Hepatocyte (in vitro differentiated cells): Measurements from ENCODE around the gene FBXO3. TPM values are rescaled to one million over a fixed set of nuclear protein-coding genes. Genes with fewer than 3 reads are reported as not detected.
A peak's percentile ranks its signal among the peaks of the same experiment; 100 is the strongest.
"Not testable (repeated sequence)": the region's sequence is repeated elsewhere in the genome, so short reads cannot be mapped to it uniquely, and the experiment has no call there.

ENCODE experiments used
- DNase-seq: peaks from one replicate; pipeline ENCODE4 v3.0.0-alpha.2; 2016; ENCODE audit warnings: low spot score
- H2AFZ ChIP-seq: fragments of 200-600 bp; sonication (generic); 2 replicates; pipeline ENCODE4 v1.6.0; 2016; ENCODE audit warnings: antibody characterized with exemption, mild to moderate bottlenecking
- H3K27ac ChIP-seq: fragments of 200-600 bp; sonication (generic); 2 replicates; pipeline ENCODE4 v1.5.1; 2016; ENCODE audit warnings: mild to moderate bottlenecking
- H3K27me3 ChIP-seq: fragments of 200-600 bp; sonication (generic); 2 replicates; pipeline ENCODE4 v1.6.1; 2016
- H3K36me3 ChIP-seq: fragments of 200-600 bp; sonication (generic); replicated peaks from 2 replicates; pipeline ENCODE4 v1.5.1; 2016; ENCODE audit warnings: low read depth; ENCODE audit not compliant: insufficient read depth
- H3K4me1 ChIP-seq: fragments of 200-600 bp; sonication (generic); 2 replicates; pipeline ENCODE4 v1.5.1; 2016; ENCODE audit warnings: mild to moderate bottlenecking, moderate library complexity; ENCODE audit not compliant: insufficient read depth
- H3K4me2 ChIP-seq: fragments of 200-600 bp; sonication (generic); 2 replicates; pipeline ENCODE4 v1.6.0; 2016
- H3K4me3 ChIP-seq: fragments of 200-600 bp; sonication (generic); 2 replicates; pipeline ENCODE4 v1.5.1; 2016; ENCODE audit warnings: mild to moderate bottlenecking
- H3K79me2 ChIP-seq: fragments of 200-600 bp; sonication (generic); 2 replicates; pipeline ENCODE4 v1.6.0; 2017; ENCODE audit warnings: mild to moderate bottlenecking
- H3K9me2 ChIP-seq: fragments of 200-600 bp; sonication (generic); replicated peaks from 2 replicates; pipeline ENCODE4 v1.6.0; 2017; ENCODE audit warnings: mild to moderate bottlenecking; ENCODE audit not compliant: insufficient read depth
- H3K9me3 ChIP-seq: fragments of 200-600 bp; sonication (generic); 2 replicates; pipeline ENCODE4 v1.5.1; 2016; ENCODE audit warnings: low read depth, mild to moderate bottlenecking
- H4K20me1 ChIP-seq: fragments of 200-600 bp; sonication (generic); 2 replicates; pipeline ENCODE4 v1.6.0; 2016; ENCODE audit warnings: mild to moderate bottlenecking; ENCODE audit not compliant: insufficient read depth, poor library complexity, severe bottlenecking
- EZH2 ChIP-seq: fragments of 200-600 bp; sonication (generic); IDR thresholded peaks from 2 replicates; pipeline ENCODE4 v1.6.1; 2016; ENCODE audit warnings: antibody characterized with exemption, mild to moderate bottlenecking, borderline replicate concordance
- EZH2phosphoT487 ChIP-seq: fragments of 200-600 bp; sonication (generic); IDR thresholded peaks from one replicate; pipeline ENCODE4 v1.6.1; 2018; ENCODE audit warnings: antibody characterized with exemption, mild to moderate bottlenecking, low read depth, moderate library complexity; ENCODE audit not compliant: unreplicated experiment, severe bottlenecking
- WGBS: methylation state at CpG from one replicate; pipeline ENCODE4 v1.1.6; 2016; ENCODE audit warnings: low lambda C conversion rate; ENCODE audit errors: missing lambda C conversion rate; 5-methylcytosine and 5-hydroxymethylcytosine counted together
- polyA plus RNA-seq: library from polyadenylated mRNA; unstranded; fragments of >200 nt; fragmentation: Nextera tagmentation; extraction: Ambion mirVana; gene quantifications from 2 replicates; pipeline ENCODE4 v1.2.1, GENCODE V29; 2016
- total RNA-seq: library from RNA; depleted of rRNA; stranded (reverse); fragments of >200 nt; gene quantifications from 2 replicates; pipeline ENCODE4 v1.2.3, GENCODE V29; 2014
- TF ChIP-seq, protein P1 (sequence below): fragments of 200-600 bp; sonication (generic); IDR thresholded peaks from 2 replicates; pipeline ENCODE4 v1.5.1; 2016; ENCODE audit warnings: antibody characterized with exemption, mild to moderate bottlenecking; ENCODE audit not compliant: poor library complexity

FBXO3 gene
- total and polyA plus RNA-seq, 2 experiments from 2014 or later = 29.3 to 58.1 TPM

GRCh38 chr11:33730716-33731115 is 43.6 kb downstream of the FBXO3 start:
- H3K36me3 ChIP-seq = no peaks in the 10 kb centered on the region
- WGBS = 81% methylated on average over 7 of the region's 7 CpGs
- no peak for TF ChIP-seq EZH2phosphoT487
- no peak for TF ChIP-seq EZH2
- TF ChIP-seq, protein P1, sequence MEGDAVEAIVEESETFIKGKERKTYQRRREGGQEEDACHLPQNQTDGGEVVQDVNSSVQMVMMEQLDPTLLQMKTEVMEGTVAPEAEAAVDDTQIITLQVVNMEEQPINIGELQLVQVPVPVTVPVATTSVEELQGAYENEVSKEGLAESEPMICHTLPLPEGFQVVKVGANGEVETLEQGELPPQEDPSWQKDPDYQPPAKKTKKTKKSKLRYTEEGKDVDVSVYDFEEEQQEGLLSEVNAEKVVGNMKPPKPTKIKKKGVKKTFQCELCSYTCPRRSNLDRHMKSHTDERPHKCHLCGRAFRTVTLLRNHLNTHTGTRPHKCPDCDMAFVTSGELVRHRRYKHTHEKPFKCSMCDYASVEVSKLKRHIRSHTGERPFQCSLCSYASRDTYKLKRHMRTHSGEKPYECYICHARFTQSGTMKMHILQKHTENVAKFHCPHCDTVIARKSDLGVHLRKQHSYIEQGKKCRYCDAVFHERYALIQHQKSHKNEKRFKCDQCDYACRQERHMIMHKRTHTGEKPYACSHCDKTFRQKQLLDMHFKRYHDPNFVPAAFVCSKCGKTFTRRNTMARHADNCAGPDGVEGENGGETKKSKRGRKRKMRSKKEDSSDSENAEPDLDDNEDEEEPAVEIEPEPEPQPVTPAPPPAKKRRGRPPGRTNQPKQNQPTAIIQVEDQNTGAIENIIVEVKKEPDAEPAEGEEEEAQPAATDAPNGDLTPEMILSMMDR = no peak
- peaks cover 41% of the 10 kb centered on the region for H4K20me1 ChIP-seq
- H3K9me2 ChIP-seq = no peaks in the 10 kb centered on the region
- H3K27ac ChIP-seq = peak overlapping the region; percentile 40
- peak overlapping the region; percentile 52 for H3K4me2 ChIP-seq
- no peaks in the 10 kb centered on the region for H3K9me3 ChIP-seq
- peaks cover 97% of the 10 kb centered on the region for H3K79me2 ChIP-seq
- DNase-seq = no peak
- H3K27me3 ChIP-seq = no peaks in the 10 kb centered on the region
- no peak overlapping the region for H2AFZ ChIP-seq
- no peak overlapping the region for H3K4me3 ChIP-seq
- H3K4me1 ChIP-seq = peaks cover 37% of the 10 kb centered on the region

DNA sequence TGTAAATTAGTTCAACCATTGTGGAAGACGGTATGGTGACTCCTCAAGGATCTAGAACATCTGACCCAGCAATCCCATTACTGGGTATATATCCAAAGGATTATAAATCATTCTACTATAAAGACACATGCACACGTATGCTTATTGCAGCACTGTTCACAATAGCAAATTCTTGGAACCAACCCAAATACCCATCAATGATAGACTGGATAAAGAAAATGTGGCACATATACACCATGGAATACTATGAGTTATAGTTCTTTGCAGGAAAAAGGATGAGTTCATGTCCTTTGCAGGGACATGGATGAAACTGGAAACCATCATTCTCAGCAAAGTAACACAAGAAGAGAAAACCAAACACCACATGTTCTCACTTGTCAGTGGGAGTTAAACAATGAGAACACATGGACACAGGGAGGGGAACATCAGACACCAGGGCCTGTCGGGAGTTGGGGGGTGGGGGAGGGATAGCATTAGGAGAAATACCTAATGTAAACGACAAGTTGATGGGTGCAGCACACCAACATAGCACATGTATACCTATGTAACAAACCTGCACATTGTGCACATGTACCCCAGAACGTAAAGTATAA is 45.2 kb downstream of the FBXO3 start:
- H3K36me3 ChIP-seq, H3K27me3 ChIP-seq, H3K4me3 ChIP-seq, H3K9me3 ChIP-seq, DNase-seq, H3K27ac ChIP-seq, H3K9me2 ChIP-seq, H2AFZ ChIP-seq, H3K4me2 ChIP-seq: not testable (repeated sequence)
- peaks cover 97% of the 10 kb centered on the region for H3K79me2 ChIP-seq
- peaks cover 39% of the 10 kb centered on the region for H3K4me1 ChIP-seq
- peaks cover 37% of the 10 kb centered on the region for H4K20me1 ChIP-seq
- WGBS = 84% methylated on average over 5 of the region's 5 CpGs

DNA sequence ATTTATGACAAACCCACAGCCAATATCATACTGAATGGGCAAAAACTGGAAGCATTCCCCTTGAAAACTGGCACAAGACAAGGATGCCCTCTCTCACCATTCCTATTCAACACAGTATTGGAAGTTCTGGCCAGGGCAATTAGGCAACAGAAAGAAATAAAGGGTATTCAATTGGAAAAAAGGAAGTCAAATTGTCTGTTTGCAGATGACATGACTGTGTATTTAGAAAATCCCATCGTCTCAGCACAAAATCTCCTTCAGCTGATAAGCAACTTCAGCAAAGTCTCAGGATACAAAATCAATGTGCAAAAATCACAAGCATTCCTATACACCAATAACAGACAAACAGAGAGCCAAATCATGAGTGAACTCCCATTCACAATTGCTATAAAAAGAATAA is 46.8 kb downstream of the FBXO3 start:
- peaks cover 97% of the 10 kb centered on the region for H3K79me2 ChIP-seq
- not testable (repeated sequence) for H3K27ac ChIP-seq, H3K36me3 ChIP-seq, H3K4me3 ChIP-seq, H3K27me3 ChIP-seq, H3K9me3 ChIP-seq, H2AFZ ChIP-seq, H3K9me2 ChIP-seq, DNase-seq, H3K4me2 ChIP-seq
- peaks cover 35% of the 10 kb centered on the region for H4K20me1 ChIP-seq
- H3K4me1 ChIP-seq = peaks cover 41% of the 10 kb centered on the region
- 57% methylated on average over 1 of the region's 1 CpG for WGBS

- no peak overlapping the region for H2AFZ ChIP-seq
- no peak overlapping the region for H3K4me2 ChIP-seq
- 95% methylated on average over 5 of the region's 5 CpGs for WGBS
- H3K4me1 ChIP-seq = peaks cover 23% of the 10 kb centered on the region
- H3K9me3 ChIP-seq = no peaks in the 10 kb centered on the region
- peaks cover 90% of the 10 kb centered on the region for H3K79me2 ChIP-seq
- no peaks in the 10 kb centered on the region for H3K36me3 ChIP-seq
- H3K27ac ChIP-seq = no peak overlapping the region
- no peak for TF ChIP-seq EZH2phosphoT487
- no peaks in the 10 kb centered on the region for H3K27me3 ChIP-seq
- DNase-seq = no peak
- no peaks in the 10 kb centered on the region for H3K9me2 ChIP-seq
- no peak overlapping the region for H3K4me3 ChIP-seq
- H4K20me1 ChIP-seq = peaks cover 29% of the 10 kb centered on the region
These were observed 48.8 kb downstream of the FBXO3 start for GRCh38 chr11:33725496-33725895.

DNA sequence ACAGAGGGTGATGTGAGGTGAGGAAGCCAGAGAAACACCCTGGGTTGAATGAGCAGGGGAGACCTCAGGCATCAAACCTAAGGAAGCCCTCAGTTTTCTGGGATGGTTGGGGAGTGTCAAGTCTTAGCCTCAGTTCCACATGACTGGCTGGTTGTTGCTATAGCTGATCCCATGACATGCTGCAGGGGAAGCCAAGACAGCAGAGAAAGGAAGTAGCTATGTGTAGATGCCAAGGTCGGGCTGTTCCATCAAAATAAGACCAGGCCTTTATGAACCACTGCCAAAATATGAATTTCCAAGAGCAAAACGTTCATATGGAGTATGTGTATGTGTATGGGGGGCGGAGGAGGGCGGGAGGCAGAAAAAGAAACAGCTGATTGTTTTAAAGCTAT is 49.7 kb downstream of the FBXO3 start:
- Histone ChIP-seq H3K4me2 (no peak overlapping the region), H3K79me2 (peaks cover 89% of the 10 kb centered on the region), H4K20me1 (peaks cover 23% of the 10 kb centered on the region)

More for the DNA sequence above, 49.7 kb downstream of the FBXO3 start:
- WGBS = 83% methylated on average over 4 of the region's 4 CpGs
- no peak overlapping the region for H2AFZ ChIP-seq
- H3K9me2 ChIP-seq = no peaks in the 10 kb centered on the region
- TF ChIP-seq EZH2phosphoT487 (no peak), EZH2 (no peak)
- TF ChIP-seq, protein P1 = no peak
- H3K4me1 ChIP-seq = peaks cover 23% of the 10 kb centered on the region
- DNase-seq = no peak
- H3K36me3 ChIP-seq = no peaks in the 10 kb centered on the region
- H3K27me3 ChIP-seq = no peaks in the 10 kb centered on the region
- no peak overlapping the region for H3K4me3 ChIP-seq
- no peaks in the 10 kb centered on the region for H3K9me3 ChIP-seq
- H3K27ac ChIP-seq = peak overlapping the region; percentile 87
